GM21723 (cell line): Measurements from ENCODE around the gene C1orf198.
"Not testable (repeated sequence)": the region's sequence is repeated elsewhere in the genome, so short reads cannot be mapped to it uniquely, and the experiment has no call there.

Source experiments
- ATAC-seq: cut with Tn5 transposase; IDR thresholded peaks from one replicate; pipeline ENCODE4 v1.9.1; 2021; ENCODE audit warnings: mild to moderate bottlenecking, moderate library complexity; ENCODE audit not compliant: unreplicated experiment

The C1orf198 gene

DNA sequence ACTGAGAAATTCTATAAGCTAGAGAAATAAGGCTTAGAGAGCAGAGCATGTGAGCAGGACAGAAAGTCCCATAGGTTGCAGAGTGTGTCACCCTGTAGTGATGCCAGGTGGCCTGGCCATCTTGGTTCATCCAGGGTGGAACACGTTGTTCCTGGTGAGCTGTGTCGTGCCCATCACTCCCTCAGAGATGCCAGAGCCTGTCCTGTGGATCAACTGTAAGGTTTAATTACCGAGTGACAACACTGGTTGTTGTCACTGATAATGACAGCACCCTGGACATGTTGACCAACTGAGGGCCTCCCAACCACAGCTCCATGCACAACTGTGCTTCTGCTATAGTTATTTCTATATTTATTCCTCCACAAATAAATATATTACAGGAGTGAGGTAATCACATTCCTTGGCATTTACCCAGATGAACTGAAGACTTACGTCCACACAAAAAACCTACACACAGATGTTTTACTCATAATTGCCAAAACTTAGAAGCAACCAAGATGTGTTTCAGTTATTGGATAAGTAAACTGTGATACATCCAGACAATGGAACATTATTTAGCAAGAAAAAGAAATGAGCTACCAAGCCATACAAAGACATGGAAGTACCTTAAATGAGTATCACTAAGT lies 6.2 kb downstream of the C1orf198 start:
- no peak for ATAC-seq

DNA sequence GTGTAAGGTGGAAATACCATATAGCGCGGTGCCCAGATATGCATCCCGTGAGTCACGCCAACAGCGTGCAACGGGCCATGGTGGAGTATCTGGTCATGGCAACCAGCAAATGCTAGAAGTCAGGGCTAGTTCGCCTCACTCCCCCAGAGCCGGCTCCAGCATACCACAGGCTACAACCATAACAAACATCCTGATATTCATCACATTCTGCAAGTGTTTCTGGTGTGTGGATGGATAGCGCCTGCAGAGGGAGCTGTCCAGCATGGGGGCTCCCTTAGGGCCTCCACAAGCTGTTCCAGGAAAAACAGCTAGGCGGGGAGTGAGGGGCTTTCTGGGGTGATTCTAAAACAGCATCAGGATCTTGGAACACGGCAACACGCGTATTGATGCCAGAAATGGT lies 6.8 kb downstream of the C1orf198 start:
- ATAC-seq = no peak

DNA sequence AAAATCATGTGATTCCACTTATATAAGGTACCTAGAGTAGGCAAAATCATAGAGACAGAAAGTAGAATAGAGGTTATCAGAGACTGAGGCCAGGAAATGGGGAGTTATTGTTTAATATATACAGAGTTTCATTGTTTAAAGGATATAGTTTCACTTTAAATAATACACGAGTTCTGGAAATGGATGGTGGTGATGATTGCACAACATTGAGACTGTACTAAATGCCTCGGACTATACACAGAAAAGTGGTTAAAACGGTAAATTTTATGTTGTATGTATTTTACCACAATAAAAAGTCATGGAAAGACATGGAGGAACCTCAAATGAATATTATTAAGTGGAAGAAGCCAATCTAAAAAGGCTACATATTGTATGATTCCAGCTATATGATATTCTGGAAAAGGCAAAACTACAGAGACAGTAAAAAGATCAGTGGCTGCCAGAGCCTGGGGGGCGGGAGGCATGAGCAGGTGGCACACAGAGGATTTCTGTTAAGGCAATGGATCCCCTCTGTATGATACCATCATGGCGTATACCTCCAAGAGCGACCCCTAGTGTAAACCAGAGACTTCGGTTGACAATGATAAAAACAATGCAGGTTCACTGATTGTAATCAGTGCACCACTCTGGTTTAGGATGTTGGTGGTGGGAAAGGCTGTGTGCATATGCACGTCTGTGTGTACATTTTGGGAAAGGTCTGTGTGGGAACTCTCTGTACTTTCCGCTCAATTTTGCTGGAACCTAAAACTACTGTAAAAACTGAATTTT lies 7.5 kb downstream of the C1orf198 start:
- ATAC-seq = no peak

DNA sequence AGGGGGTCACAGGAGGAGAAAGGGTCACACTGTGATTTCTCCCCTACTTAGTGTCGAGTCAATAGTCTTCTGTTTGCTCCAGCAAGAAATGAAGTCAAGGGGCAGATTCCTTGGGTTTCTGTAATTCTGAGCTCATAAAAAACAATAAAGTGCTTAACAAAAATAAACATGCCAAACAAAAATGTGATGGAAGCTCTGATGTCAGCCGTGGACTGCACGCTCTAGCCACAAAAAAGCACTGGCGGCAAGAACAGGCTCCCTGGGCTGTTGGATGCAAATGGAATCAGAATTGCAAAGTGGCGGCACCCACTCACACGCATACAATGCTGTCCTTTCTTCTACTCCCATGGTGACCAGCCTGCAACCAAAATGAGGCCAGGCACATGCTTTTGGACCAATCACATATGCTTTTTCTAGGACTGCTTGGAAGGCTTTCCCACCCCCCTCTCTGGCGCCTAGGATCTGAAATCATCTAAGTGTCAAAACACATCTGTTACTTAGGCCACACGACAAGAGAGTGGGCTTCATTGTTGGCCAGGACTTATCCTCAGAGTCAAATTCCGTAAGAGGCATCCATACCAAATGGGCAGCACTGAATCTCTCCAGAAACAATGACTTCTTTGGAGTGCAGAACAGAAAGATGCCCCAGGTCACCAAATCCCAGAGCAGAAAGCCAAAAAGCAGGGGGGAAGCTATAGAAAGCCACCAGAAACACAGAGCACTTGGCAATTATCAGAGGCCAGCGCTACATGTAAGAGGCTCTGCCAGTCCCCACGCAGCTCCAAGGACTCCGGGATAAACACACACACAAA lies 9.2 kb downstream of the C1orf198 start:
- ATAC-seq = no peak

DNA sequence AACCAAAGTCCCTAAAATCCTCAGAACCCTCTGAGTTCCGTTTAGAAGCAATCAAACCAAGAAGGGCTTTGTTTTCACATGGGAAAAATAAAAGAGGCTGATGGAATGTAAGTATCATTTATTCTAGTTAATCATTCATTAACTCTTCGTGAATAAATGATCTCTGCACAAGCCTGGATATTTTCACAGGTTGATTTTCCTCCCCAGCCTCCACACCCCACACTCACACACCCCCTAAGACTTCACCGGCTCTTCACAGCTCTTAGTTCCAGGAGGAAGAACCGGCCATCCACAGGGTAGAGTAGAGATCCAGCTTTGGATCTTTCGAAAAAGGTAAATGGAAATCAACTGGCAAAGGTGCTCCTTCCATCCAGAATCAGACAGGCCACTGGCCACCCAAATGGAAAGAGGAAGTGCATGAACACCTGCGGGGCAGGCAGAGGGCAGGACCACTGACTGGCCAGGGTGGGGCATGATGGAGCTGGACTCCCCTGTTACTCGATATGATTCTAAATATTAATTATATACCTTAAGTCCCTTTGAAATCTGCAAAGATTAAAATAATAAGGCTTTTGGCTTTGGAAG lies 10.0 kb downstream of the C1orf198 start:
- ATAC-seq = no peak

DNA sequence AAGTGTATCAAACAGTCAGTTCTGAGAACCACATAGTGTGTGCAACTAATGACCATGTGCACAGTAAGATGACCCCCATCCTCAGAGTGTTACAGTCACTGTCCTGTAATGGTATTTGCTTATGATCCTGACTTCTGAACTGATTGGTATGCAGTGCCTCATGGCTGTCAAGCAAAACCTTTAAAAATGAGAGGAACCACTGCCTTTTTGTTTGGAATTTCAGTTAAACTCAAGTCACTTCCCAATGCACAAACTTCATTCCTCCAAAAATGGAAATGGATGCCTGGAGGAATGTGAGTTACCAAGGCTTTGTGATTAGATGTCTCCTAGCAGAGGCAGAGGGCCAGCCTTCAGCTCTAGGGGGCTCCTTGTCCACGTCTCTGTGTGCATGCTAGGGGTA lies 10.5 kb downstream of the C1orf198 start:
- no peak for ATAC-seq

DNA sequence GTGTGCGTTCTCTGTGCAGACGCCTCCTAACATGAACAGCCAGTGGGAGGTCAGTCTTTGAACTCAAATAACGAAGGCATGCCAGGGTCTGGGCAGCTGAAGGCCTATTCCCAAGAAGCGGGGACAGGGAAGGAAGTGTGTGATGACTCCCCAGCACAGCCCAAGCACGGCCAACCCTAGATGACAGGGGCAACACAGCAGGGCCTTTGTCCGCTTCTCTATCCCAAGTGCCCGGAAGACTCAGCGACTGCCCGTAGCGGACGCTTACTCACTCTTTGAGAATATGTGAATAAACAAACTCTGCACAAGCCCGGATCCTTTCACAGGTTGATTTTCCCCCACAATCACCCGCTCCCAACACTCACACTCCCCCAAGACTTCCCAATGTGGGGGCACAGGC lies 11.2 kb downstream of the C1orf198 start:
- no peak for ATAC-seq

DNA sequence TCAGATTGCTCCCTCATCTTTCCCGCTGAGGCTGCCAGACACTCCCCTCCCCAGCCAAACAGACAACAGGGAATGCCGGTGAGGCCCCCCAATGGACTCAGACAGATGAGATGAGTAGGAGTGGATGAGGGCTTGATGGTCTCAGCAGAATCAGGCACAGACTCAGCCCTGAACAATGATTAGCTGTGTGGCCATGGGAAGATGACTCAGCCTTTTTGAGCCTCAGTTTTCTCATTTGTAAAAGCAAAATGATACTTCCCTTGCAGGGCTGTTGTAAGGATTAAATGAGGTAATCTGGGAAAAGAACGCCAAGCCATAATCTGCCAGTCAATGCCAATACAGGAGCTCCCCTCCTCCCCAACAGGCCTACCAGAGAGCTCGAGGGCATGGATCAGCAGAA lies 12.4 kb downstream of the C1orf198 start:
- no peak for ATAC-seq

DNA sequence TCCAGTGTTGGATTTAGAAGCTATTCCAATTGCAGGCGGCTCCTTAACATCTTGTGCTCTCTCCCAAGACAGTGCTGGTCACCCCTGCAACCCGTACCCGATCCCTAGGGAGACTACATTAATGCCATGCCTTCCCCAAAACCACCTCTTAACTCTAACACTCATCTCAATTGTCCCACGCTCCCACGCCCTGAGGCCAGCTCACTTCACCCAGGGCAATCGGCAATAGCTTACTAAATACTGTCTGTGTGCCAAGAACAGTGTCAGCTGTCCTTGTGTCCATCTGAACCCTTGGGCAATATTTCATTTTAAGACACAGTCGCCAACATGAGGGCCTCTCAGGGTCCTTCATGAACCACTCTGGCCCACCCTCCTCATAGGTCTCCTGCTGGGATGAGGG lies 13.9 kb downstream of the C1orf198 start:
- no peak for ATAC-seq

DNA sequence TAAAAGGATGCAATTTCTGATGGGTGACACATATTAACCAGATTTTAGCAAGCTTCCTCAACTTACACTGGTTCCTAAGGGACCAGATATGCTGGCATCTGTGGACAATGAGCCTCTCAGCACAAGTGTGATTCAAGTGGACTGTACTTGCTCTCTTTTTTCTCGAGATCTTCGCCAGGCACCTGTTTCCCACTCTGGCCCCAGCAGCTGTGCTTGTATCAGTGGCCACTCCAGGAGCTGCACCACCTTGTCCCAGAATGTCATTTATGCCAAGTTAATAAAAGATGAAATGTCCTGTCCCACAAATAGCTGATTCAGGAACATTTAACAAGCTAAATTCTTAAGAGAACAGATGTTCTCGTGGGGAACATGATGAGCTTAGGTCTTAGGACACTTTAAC lies 14.6 kb downstream of the C1orf198 start:
- ATAC-seq = no peak

DNA sequence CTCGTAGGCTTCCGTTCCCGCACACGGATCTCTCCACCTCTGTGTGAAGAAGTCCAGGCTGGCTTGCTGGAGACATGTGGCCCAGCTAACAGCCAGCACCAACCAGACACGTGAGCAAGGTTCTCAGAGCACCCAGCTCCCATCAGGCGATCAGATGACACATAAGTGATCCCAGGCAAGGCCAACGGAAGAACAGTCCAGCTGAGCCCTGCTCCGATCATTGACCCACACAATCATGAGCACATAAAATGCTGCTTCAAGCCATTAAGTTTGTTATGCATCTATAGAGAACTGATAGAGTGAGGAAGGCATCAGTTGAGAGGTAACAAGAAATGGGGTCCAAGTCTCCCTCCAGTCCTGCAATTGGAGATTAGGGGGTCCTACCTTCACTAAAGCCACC lies 15.4 kb downstream of the C1orf198 start:
- ATAC-seq = no peak

DNA sequence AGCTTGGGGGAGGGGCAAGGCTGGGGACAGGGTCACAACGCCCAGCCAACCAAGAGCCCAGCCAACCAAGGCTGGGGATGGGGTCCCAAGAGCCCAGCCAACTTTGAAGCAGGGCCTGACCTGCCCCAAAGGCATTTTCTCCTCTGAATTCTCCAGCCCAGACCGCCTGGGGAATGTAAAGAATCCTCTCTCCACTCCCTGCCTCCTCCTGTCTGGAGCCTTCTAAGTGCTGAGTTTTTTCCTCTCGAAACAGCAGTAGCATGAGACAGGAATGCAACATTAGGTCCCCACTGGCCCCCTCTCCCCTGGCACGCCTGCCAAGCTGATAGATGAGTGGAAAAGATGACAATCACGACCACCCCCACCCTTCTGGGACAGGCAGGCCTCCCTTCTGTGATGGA lies 17.0 kb downstream of the C1orf198 start:
- no peak for ATAC-seq

DNA sequence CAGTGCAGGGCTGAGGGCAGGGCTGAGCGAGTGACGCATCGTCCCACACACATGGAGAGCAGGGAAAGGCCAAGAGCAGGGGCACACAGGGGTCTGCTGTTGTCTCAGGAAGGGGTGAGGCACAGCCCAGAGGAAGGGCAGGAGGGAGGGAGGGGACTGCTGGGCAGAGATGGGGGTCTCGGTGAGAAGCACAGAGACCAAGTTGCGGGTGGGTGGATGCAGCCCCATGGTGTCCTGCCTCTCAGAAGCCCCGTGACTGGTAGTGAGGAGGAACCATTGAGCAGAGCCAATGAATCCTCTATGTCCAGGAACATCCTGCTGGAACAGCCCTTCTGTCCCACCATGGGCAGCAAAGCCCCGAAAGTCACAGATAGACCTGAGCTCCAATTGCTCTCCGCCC lies 17.8 kb downstream of the C1orf198 start:
- no peak for ATAC-seq

DNA sequence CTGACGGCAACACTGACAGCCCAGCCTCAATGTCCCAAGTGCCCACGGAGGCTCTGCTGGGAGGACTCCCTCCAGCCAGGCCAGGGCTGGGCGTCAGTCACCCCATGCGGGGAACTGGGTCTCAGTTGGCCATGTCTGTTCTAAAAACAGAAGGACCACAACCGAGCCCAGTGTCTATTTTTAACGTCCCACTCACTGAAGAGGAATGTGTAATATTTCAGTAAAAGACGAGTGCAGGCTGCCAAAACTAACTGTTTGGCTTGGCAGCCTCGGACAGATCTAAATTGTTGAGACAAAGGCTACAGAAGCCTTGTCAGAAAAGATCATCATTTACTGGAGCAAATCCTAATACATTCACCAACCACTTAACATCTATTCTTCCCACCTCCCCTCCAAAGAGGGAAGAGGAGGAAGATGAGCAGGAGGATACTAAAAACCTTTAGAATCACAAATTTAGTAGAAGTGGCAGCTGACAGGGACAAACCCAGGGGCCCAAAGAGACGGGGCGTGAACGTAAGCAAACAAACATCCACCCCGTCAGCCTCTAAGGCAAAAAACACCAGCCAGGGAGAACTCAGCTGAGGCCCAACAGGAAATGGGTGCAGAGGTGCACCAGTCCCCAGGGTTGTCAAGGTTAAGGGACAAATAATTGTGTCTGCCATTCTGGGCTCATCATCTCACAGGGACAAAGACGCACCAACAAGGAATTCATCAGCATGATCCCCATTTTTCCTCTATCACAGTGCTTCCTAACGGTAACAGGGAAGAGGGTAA lies 18.7 kb downstream of the C1orf198 start:
- no peak for ATAC-seq

DNA sequence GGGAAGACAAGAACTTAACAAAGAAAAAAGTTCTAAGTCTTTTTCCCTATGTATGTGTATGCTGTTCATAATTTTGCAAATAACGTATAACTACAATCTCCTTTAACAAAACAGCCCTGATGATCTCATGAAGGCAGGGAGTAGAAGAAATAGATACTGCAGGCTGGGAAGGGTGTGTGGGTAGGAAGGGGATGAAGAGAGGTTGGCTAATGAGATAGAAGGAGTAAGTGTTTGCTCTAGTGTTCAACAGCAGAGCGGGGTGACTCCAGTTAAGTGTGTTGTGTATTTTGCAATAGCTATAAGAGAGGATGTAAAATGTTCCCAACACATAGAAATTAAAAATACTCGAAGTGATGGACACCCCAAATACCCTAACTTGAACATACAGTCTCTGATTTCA lies 20.1 kb downstream of the C1orf198 start:
- no peak for ATAC-seq

DNA sequence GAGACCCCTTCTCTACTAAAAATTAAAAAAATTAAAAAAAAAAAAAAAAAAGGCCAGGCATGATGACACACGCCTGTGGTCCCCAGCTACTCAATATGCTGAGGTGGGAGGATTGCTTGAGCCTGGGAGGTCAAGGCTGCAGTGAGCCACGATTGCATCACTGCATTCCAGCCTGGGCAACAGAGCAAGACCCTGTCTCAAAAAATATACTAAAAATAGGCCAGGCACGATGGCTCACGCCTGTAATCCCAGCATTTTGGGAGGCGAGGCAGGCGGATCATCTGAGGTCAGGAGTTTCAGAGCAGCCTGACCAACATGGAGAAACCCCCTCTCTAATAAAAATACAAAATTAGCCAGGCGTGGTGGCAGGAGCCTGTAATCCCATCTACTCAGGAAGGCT lies 23.1 kb downstream of the C1orf198 start:
- ATAC-seq = not testable (repeated sequence)

DNA sequence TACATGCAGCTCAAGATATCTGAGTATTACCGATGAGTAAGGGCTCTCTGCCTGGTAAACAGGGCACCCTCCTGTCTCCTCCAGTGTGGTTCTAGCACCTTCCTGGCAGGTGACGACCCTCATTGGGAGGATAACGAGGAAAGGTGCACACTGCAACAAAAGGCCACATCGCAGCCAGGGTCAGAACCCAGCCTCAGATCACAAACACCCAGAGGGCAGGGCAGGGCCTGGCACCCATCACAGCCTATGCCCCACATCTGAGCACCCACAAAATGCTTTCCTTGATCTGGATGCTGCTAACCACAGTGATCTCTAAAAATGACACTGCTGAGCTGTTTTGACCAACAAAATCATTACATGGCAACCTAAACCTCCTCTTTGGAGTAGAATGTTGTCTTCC lies 23.8 kb downstream of the C1orf198 start:
- ATAC-seq = no peak

DNA sequence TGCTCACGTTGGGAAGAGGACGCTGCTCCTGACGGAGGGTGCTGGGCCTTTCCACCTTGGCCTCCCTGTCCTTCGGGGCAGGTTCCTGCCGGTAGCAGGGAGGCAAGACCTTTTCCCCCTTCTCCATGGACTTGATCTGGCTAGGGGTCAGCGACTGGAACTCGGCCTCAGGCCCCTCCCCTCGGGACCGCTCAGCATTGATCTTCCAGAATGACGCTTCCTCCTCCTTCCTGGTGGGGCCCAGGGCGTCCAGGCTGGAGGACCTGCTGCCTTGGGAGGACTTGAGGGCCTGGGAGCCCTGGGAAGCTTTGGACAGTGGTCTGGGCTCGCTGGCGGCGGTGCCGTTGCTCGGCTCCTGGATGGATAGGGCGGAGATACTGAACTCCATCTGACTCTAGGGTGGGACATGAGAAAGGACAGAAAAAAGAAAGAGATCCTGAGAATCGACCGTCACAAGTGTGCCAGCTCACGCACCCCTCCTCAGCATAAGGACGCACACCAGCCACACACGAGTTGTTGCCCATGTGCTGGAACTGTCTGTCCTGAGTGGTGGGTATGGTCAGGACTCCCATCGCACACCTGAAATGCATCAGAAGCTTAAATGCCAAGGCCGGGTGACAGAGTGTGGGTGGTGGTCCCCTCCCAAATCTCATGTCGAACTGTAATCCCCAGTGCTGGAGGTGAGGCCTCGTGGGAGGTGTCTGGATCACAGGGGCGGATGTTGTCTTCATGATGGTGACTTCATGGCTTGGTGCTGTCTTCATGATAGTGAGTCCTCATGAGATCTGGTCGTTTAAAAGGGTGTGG lies 24.6 kb downstream of the C1orf198 start:
- ATAC-seq = no peak

DNA sequence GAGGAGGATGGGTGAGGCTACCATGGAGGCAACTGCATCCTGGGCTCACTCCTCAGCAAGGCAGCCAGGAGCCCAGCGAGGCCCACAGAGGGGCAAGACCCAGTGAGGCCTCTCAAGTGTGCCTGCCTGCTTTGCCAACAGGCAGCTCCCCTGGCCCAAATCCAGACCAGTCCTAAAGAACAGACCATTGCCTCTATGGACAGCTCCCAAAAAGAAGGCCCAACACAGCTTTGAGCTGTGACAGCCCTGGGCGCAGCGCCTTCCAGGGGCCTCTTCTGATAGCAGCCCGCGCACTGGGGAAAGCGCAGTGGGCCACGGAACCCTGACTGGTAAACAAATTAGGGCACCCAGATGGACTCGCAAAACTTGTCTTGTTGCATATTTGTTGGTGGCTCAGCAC lies 25.5 kb downstream of the C1orf198 start:
- no peak for ATAC-seq

DNA sequence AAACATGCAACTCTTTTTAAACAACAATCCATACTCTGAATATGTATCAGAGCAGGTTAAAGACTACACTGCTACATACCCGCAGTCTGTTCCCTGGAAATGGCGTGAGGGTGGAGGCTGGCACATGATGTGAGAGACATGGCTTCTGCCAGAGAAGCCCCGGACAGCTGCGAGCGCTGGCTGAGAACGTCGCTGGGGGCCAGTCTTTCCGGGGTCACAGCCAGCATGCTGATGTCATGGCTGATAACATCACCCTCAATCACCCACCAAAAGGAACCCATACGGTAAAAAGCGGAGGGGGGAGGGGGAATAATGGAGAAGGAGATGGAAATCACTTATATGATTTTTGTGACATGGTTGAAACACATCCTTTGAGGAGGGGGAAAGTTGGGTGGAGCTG lies 29.1 kb downstream of the C1orf198 start:
- ATAC-seq = no peak
